ENCODE measurements around the gene DNM3.

The DNM3 gene

DNA sequence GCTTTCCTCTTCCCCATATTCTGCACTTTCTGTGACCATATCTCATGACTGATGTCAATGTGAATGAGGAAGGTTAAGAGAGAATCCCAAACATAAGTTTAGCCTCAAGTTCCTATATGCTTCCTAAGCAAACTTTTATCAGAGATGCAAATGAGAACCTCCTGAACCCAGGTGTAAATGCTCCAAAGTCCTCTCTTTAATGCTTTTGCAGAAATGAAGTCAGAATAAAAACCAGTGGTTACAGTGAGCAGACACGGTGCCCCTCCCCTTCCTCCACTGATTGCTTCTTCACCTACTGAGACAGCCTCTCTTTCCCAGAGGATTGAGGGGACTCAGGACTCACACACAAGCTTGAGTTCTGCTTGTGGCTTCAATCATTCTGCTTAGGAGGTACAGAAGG lies 614.2 kb downstream of the DNM3 start:
- in situ Hi-C loops (cut with MboI; ENCODE audit: low pct_unique_long_range_greater_than_20kb, low sequenced_read_pairs, unreplicated experiment) = loop anchor here (25.0 kb wide), 1 partner anchor 257 kb away; no protein-coding TSS in a partner anchor
- no peak for DNase-seq (ENCODE audit: low spot score)

DNA sequence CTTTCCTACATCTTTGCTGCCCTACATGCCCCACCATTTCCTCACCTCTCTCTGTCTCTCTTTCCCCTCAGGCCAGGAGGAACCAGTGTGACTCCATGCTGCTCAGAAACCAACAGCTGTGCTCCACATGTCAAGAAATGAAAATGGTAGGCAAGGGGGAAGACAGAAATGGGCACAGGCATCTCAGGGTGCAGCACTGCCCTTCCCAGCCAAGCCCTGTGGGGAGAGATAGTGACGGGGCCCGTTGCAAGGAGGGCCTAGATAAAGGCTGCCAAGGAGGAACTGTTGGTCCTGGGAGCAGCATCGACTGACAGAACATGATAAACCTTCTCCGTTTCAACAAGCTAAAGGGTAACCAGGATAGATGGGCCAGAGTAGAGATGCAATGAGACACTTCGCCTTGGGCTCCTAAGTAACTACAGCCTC lies 615.1 kb downstream of the DNM3 start:
- in situ Hi-C loops (cut with MboI; ENCODE audit: low pct_unique_long_range_greater_than_20kb, low sequenced_read_pairs, unreplicated experiment) = loop anchor here (25.0 kb wide), 1 partner anchor 256 kb away; no protein-coding TSS in a partner anchor
- no peak for DNase-seq (ENCODE audit: low spot score)
- TF ChIP-seq, protein P1, sequence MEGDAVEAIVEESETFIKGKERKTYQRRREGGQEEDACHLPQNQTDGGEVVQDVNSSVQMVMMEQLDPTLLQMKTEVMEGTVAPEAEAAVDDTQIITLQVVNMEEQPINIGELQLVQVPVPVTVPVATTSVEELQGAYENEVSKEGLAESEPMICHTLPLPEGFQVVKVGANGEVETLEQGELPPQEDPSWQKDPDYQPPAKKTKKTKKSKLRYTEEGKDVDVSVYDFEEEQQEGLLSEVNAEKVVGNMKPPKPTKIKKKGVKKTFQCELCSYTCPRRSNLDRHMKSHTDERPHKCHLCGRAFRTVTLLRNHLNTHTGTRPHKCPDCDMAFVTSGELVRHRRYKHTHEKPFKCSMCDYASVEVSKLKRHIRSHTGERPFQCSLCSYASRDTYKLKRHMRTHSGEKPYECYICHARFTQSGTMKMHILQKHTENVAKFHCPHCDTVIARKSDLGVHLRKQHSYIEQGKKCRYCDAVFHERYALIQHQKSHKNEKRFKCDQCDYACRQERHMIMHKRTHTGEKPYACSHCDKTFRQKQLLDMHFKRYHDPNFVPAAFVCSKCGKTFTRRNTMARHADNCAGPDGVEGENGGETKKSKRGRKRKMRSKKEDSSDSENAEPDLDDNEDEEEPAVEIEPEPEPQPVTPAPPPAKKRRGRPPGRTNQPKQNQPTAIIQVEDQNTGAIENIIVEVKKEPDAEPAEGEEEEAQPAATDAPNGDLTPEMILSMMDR (IDR thresholded peaks at IDR 0.05; ENCODE audit: extremely low read depth, insufficient read depth, missing control alignments) = no peak

More for the DNA sequence above, 614.2 kb downstream of the DNM3 start:
- TF ChIP-seq, protein P1 (IDR thresholded peaks at IDR 0.05; ENCODE audit: extremely low read depth, insufficient read depth, missing control alignments) = no peak

- in situ Hi-C loops (cut with MboI; ENCODE audit: low pct_unique_long_range_greater_than_20kb, low sequenced_read_pairs, unreplicated experiment) = loop anchor here (25.0 kb wide), 1 partner anchor 255 kb away; no protein-coding TSS in a partner anchor
Measured at GRCh38 chr1:172457479-172458130, 616.3 kb downstream of the DNM3 start.

GRCh38 chr1:172460177-172460576 lies 618.9 kb downstream of the DNM3 start:
- TF ChIP-seq, protein P1 (IDR thresholded peaks at IDR 0.05; ENCODE audit: extremely low read depth, insufficient read depth, missing control alignments) = no peak
- in situ Hi-C loops (cut with MboI; ENCODE audit: low pct_unique_long_range_greater_than_20kb, low sequenced_read_pairs, unreplicated experiment) = loop anchor here (25.0 kb wide), 1 partner anchor 252 kb away; no protein-coding TSS in a partner anchor
- DNase-seq (ENCODE audit: low spot score) = no peak

More at GRCh38 chr1:172457479-172458130, 616.3 kb downstream of the DNM3 start:
- no peak for DNase-seq (ENCODE audit: low spot score)
- TF ChIP-seq, protein P1 (IDR thresholded peaks at IDR 0.05; ENCODE audit: extremely low read depth, insufficient read depth, missing control alignments) = no peak

GRCh38 chr1:172460887-172461315 lies 619.6 kb downstream of the DNM3 start:
- in situ Hi-C loops (cut with MboI; ENCODE audit: low pct_unique_long_range_greater_than_20kb, low sequenced_read_pairs, unreplicated experiment) = loop anchor here (25.0 kb wide), 1 partner anchor 251 kb away; no protein-coding TSS in a partner anchor
- TF ChIP-seq, protein P1 (IDR thresholded peaks at IDR 0.05; ENCODE audit: extremely low read depth, insufficient read depth, missing control alignments) = no peak
- no peak for DNase-seq (ENCODE audit: low spot score)

All from GM13977 (cell line).